Right kidney (tissue), 1 donor: Measurements from ENCODE around the gene CLDN12.
"Not testable (repeated sequence)": the region's sequence is repeated elsewhere in the genome, so short reads cannot be mapped to it uniquely, and the experiment has no call there.

Experiments used
- DNase-seq: peaks from one replicate; pipeline ENCODE4 v3.0.0-alpha.2; 2016

Gene CLDN12

DNA sequence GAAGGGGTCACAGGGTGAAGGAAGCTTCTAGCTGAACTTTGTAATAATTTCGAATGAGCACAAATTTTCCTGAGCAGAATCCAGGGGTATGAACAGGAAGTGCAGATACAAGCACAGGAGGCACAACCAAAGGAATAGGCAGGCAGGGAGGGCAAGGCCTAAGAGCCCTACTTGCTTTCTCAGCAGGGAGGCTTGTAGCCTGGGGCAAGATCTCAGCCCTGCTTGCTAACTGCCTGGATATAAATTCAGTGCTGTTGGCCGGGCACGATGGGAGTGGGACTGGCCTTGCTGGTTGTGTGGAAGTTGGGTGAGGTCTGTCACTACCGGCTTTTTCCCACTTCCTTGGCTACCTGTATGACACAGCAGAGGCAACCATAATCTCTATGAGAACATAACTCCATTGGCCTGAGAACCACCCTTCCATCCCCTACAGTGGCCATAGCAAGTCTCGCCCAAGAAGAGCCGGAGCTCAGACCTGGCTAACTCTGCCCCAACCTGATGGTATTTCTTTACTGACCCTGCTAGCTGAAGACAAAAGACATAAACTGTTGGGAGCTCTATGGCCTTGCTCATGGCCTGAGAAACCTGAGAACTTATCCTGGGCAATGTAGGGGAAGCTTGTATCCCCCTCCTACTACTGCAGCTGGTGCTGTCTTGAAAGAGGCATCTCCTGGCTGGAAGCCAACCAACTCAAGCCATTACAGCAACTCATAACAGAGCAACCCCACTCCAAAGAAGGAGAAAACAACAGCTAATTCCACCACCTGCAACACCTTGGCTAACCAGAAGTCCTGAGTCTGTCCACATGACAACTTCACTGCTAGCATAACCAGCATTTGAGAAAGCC is 27.6 kb downstream of the CLDN12 start:
- DNase-seq = no peak

DNA sequence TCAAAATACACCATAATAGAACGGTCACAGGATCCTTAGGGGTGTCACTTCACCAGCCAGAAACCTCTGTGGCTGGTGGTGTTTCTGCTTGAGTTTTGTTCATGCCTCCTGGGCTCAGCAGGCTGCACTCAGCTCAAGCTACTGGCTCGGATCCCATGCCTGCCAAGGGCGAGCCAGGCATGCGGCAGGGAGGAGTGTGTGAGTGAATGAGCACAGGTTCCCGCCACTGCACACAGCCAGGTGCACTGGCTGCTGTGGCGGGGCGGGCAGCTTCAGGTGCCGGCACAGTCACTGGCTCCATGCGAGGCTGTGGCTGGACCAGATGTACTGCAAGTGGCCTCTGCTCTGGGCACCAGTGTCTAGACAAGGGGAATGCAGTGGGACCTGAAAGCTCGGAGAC is 29.5 kb downstream of the CLDN12 start:
- no peak for DNase-seq

DNA sequence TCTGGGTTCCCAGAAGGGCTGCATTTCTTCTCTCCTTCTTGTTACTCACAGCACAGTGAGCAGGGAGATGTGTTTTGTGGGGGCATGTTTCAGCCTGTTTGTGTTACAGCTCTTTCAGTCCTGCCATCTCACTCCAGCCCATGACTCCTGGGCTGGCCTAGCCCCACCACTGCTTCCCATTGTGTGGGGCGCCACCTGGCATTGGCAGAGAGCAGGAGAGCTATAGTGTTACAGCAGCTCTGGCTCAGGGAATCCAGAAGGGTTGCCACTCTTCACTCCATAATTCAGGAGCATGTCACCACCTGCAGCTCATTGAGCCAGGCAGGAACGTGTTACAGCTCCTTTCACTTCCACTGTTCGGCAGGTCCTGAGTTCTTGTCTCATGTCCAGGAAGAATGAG is 30.0 kb downstream of the CLDN12 start:
- DNase-seq = no peak

DNA sequence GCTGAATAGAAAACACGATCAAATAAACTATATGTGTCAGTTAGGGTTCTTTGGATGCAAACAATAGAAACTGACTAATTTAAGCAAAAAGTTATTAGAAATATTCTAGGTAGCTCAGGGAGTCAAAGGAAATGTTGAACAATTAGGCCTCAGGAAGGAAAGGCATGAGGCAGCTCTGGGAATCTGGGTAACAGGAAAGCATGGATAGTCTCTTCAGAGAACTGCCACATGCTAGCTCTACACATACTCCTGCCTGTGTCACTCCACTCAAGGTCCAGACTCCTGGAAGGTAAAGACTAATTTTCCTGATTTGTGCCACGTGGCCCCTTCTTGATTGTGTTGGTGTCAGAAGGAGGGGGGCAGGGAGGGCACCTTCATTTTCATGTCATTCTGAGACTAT is 42.4 kb downstream of the CLDN12 start:
- no peak for DNase-seq

DNA sequence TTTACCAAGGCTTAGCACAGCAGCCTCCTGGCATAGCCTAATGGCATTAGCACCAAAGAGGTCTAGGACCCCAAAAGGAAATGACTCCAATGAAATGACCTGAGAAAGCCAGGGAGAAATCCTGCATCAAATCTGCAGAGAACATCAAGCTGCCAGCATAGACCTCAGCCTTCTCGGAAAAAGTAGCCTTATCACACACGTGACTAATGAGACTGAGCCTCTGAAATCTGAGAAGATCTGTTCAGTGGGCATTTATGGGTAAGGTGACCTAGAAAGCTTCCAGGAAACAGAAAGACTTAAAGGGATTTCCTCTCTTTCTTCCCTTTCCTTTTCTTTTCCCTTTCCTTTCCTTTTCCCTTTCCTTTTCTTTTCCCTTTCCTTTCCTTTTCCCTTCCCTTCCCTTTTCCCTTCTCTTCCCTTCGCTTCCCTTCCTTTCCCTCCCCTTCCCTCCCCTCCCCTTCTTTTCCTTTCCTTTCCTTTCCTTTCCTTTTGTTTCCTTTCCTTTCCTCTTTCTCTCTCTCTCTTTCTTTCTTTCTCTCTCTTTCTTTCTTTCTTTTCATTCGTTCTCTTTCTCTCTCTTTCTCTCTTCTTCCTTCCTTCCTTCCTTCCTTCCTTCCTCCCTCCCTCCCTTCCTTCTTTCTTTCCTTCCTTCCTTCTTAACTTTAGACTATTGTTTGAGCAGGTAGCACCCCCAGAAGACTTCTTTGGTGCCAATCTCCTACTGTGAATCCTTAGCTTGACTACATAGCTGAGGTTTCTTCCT is 43.1 kb downstream of the CLDN12 start:
- DNase-seq = no peak

DNA sequence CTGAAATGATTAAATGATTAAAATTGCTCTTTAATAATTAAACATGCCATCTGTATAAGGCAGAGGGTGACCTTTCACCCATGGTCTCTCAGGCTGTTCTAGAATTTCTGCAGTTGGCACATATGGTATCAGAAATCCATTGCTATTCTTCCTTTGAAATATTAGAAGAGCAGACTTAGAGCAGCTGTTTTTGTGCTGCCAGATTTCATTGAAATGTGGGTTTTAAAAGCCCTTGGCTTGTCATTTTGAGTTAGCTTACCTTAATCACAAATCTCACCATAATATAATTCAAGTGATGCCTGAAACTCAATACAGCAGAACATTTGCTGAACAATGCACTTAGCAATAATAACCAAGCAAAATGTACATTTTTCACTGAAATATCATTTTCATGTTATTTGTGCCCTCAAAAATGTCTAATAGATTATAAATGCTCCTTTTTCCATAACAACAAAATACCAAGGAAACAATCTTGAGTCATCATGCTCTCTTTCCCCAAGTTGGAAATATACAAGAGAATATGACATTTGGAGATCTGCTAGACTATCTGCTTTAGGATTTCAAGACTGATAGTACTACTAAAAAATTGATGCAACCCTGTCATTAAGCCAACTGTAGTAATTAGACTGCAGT is 50.1 kb downstream of the CLDN12 start:
- DNase-seq = no peak

DNA sequence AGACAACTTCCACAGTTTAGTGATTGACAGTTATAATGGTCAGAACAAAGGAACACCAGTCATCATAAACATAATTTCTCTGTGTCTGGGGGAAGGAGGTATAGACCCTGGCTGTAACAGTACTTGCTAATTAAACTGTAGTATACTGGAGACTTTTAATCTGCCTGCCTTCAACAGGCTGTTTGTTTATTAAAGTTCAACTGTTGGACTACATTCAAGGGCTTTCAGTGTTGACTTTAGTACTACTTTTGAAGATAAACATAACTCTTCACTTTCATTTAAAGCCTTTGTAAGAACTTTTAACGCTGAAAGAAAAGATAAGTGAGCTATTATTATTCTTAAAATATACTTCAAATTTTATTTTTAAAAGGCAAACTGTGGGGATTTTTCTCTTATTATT is 50.7 kb downstream of the CLDN12 start:
- no peak for DNase-seq

DNA sequence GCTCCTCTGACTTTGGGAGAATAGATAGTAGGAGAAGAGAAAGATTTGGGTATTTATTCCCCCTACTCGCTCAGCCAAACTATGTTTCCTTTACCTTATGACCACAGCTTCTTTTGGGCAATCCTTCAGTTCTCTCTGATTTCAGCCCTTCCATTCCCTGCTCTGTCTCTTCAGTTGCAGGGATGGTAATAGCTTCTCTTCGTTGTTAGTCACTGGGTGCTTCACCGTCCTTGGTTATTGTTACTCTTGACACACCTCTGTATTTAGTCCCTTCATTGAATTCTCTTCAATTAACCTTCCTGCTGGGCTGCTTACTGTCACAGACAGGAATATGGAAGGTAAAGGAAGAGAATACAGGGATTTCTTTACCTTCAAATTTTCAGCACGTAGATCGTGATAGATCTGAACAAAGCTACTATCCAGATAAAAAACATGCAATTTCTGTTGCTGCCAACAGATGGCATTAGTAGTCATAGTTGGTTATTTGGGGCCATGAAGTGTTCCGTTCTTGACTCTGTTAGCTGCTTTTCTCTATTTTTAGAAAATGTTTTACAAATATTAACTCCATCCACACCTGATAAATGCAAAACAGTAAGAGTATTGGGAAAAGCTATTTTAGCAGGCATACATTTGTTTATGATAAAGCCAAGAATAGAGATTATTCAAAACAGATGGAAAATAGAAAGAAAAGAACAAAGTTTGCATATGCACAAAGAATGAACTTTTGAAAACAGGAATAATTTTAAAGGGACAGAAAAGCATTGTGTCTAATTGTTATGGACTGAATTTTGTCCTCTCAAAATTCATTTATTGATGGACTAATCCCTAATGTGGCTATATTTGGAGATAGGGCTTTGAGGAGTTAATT is 52.1 kb downstream of the CLDN12 start:
- DNase-seq = peak; percentile 34

DNA sequence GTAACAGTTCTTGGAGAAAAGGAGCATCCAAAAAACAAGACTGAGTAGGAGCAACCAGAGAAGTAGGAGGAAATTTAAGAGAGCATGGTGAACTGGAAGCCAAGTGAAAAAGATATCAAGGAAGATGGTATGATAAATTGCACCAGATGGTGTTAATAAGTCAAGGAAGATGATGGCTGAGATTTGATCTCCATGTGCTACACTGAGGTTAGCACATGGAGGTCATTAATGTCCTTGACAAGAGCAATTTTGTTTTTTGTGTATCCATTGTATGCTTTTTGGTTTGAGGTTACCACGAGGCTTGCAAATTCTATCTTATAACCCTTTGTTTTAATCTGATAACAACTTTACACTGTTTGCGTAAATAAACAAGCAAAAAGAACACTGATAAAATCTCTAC is 54.8 kb downstream of the CLDN12 start:
- DNase-seq = no peak

DNA sequence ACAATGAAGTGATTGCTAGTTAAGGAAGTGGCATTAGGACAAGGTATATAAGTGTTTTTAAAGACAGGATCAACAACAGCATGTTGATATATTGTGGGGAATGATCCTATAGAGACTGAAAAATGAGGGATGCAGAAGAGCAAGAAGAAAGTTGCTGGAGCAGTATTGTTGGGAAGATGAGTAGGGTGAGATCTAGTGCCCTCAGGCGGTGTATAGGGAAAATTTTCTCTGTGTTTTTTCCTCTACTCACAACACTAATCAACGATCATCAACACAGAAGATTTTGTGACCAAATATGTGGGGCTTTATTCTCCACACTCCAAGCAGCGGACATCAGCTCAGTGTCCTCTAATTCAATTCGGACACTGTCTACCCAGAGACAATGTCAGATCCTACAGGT is 56.6 kb downstream of the CLDN12 start:
- no peak for DNase-seq

DNA sequence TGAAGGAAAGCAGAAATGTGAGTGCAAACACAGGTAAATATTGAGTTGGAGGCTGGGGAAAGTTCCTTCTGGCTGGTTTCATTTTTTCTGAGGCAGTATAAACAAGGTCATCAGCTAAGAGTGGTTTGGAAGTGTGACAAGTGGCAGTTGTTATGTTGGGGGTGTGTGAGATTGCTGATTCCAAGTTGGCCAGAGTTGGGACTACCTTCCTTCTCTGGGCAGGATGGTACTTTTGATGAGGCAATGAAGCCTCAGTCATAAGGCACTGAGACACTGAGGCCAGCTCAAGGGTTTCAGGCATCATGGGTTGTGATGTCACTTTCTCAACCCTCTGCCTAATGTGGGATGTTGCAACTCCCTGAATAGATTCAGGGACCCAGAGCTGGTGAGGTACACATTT is 58.0 kb downstream of the CLDN12 start:
- no peak for DNase-seq

DNA sequence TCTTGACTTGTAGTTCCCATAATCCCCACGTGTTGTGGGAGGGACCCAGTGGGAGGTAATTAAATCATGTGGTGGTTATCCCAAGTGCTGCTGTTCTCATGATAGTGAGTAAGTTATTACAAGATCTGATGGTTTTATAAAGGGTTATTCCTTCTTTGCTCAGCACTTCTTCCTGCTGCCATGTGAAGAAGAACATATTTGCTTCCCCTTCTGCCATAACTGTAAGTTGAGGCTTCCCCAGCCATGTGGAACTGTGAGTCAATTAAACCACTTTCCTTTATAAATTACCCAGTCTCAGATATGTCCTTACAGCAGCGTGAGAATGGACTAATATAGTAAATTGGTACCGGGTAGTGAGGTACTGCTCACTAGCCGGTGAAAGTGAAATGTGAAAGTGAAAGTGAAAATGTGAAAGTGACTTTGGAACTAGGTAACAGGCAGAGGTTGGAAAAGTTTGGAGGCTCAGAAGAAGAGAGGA is 59.9 kb downstream of the CLDN12 start:
- not testable (repeated sequence) for DNase-seq
